IPS DF 6.9 (cell line): Measurements from ENCODE around the gene MTAP.

Experiments
- DNase-seq: peaks from one replicate; pipeline ENCODE4 v3.0.0-alpha.2; 2013; ENCODE audit warnings: low read depth, low spot score
- H3K27ac ChIP-seq: one replicate; pipeline ENCODE4 v1.5.1; 2013; ENCODE audit warnings: low read length, control low read depth
- H3K27me3 ChIP-seq: 2 replicates; pipeline ENCODE4 v1.6.1; 2013; ENCODE audit warnings: mild to moderate bottlenecking, low read length; ENCODE audit not compliant: control insufficient read depth, insufficient read depth
- H3K36me3 ChIP-seq: 2 replicates; pipeline ENCODE4 v1.6.1; 2013; ENCODE audit warnings: low read length; ENCODE audit not compliant: control insufficient read depth, insufficient read depth
- H3K4me1 ChIP-seq: 2 replicates; pipeline ENCODE4 v1.6.1; 2013; ENCODE audit warnings: low read length; ENCODE audit not compliant: control insufficient read depth, insufficient read depth
- H3K4me3 ChIP-seq: 2 replicates; pipeline ENCODE4 v1.5.1; 2013; ENCODE audit warnings: mild to moderate bottlenecking, low read length
- H3K9me3 ChIP-seq: 2 replicates; pipeline ENCODE4 v1.6.1; 2013; ENCODE audit warnings: low read length, inconsistent platforms; ENCODE audit not compliant: control insufficient read depth, insufficient read depth
- WGBS: extraction: QIAGEN DNeasy Blood & Tissue Kit; methylation state at CpG from one replicate; pipeline ENCODE4 v1.1.7; 2013; ENCODE audit warnings: mixed read lengths, missing lambda C conversion rate; ENCODE audit not compliant: insufficient read length, insufficient coverage; 5-methylcytosine and 5-hydroxymethylcytosine counted together

Gene MTAP

DNA sequence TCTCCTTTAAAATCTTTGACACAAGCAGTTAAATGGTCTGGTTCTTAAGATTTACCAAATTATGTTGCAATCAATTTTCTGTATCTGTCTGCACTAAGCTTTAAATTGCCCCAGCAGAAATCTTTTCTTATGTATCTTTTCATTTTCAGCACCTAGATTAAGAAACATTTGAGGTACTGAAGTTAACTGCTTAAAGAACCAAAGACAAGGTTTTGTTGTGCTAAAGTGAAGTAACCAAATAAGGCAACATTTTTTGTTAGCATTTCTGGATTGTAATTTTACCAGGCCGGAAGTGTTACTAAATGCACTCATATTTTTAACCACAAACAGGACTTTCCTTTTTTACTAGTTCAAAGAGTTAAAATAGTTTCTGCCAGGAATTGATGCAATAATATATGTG, 24.1 kb upstream of the MTAP start:
- no peaks in the 10 kb centered on the region for H3K9me3 ChIP-seq
- no peak for DNase-seq
- no peak overlapping the region for H3K4me3 ChIP-seq
- no CpG with 5 or more reads among the region's 1 CpG for WGBS
- peaks cover 2% of the 10 kb centered on the region; the same call in 1 of the 2 replicates for H3K27me3 ChIP-seq
- H3K27ac ChIP-seq, result no peak overlapping the region
- no peaks in the 10 kb centered on the region for H3K4me1 ChIP-seq
- H3K36me3 ChIP-seq, result no peaks in the 10 kb centered on the region

DNA sequence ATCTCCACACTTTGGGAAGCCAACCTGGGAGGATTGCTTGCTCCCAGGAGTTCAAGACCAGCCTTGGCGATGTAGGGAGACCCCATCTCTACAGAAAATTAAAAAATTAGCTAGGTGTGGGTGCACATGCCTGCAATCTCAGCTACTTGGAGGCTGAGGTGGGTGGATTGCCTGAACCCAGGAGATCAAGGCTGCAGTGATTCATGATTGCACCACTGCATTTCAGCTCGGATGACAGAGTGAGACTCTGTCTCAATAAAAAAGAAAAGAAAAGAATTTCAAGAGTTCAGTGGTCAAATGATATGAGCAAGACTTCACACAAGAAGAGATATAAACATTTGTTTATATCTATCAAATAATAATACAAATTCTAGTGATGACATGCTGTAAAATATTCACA, 23.0 kb upstream of the MTAP start:
- no peaks in the 10 kb centered on the region for H3K9me3 ChIP-seq
- H3K36me3 ChIP-seq, result no peaks in the 10 kb centered on the region
- no CpG with 5 or more reads among the region's 2 CpGs for WGBS
- peaks cover 2% of the 10 kb centered on the region; the same call in 1 of the 2 replicates for H3K27me3 ChIP-seq
- no peak for DNase-seq
- no peaks in the 10 kb centered on the region for H3K4me1 ChIP-seq
- no peak overlapping the region for H3K4me3 ChIP-seq
- H3K27ac ChIP-seq, result no peak overlapping the region

- no CpG with 5 or more reads among the region's 2 CpGs for WGBS
- Histone ChIP-seq H3K27me3 (no peaks in the 10 kb centered on the region), H3K36me3 (no peaks in the 10 kb centered on the region), H3K4me1 (no peaks in the 10 kb centered on the region), H3K9me3 (no peaks in the 10 kb centered on the region), H3K27ac (no peak overlapping the region), H3K4me3 (no peak overlapping the region)
- no peak for DNase-seq
Observed at GRCh38 chr9:21781656-21782055, 20.8 kb upstream of the MTAP start.

GRCh38 chr9:21782205-21782604, 20.2 kb upstream of the MTAP start:
- Histone ChIP-seq H3K27me3 (no peaks in the 10 kb centered on the region), H3K4me3 (no peak overlapping the region), H3K9me3 (no peaks in the 10 kb centered on the region), H3K27ac (no peak overlapping the region), H3K4me1 (no peaks in the 10 kb centered on the region), H3K36me3 (no peaks in the 10 kb centered on the region)
- WGBS, result no CpG with 5 or more reads among the region's 2 CpGs
- DNase-seq, result no peak

GRCh38 chr9:21788752-21789151, 13.7 kb upstream of the MTAP start:
- H3K27me3 ChIP-seq, result no peaks in the 10 kb centered on the region
- DNase-seq, result no peak
- no peaks in the 10 kb centered on the region for H3K36me3 ChIP-seq
- H3K27ac ChIP-seq, result no peak overlapping the region
- H3K4me3 ChIP-seq, result no peak overlapping the region
- no CpG with 5 or more reads among the region's 6 CpGs for WGBS
- no peaks in the 10 kb centered on the region for H3K9me3 ChIP-seq
- no peaks in the 10 kb centered on the region for H3K4me1 ChIP-seq

DNA sequence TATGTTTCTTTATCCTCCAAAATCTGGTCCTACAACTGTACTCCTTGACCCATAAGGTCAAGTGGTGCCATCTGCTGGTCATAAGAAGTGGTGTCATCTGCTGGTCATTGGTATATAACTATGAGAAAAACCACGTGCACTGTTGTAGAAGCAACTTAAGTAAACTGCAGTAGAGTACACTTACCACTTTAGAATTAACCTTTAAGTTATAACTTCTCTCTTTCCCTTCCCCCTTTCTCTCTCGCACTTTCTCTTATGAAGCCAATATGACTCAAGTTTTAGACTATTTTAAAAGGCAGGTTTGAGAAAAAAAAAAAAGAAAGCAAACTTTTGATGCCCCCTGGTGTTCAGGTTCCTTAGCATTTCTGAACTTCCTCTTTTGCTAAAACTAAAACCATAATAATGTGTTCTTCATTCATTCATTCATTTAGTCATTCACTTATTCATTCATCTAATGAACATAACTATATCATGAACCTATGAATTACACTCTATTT, 12.8 kb upstream of the MTAP start:
- no peak overlapping the region for H3K27ac ChIP-seq
- H3K9me3 ChIP-seq, result no peaks in the 10 kb centered on the region
- H3K36me3 ChIP-seq, result no peaks in the 10 kb centered on the region
- no peaks in the 10 kb centered on the region for H3K4me1 ChIP-seq
- H3K4me3 ChIP-seq, result no peak overlapping the region
- no CpG with 5 or more reads among the region's 2 CpGs for WGBS
- H3K27me3 ChIP-seq, result no peaks in the 10 kb centered on the region
- DNase-seq, result peak; percentile 47

GRCh38 chr9:21795483-21795882, 7.0 kb upstream of the MTAP start:
- Histone ChIP-seq H3K36me3 (no peaks in the 10 kb centered on the region), H3K4me1 (no peaks in the 10 kb centered on the region), H3K9me3 (no peaks in the 10 kb centered on the region), H3K27ac (no peak overlapping the region), H3K4me3 (no peak overlapping the region), H3K27me3 (no peaks in the 10 kb centered on the region)
- no CpG with 5 or more reads among the region's 2 CpGs for WGBS
- no peak for DNase-seq

GRCh38 chr9:21796768-21797167, 5.7 kb upstream of the MTAP start:
- no peaks in the 10 kb centered on the region for H3K27me3 ChIP-seq
- DNase-seq, result no peak
- no peak overlapping the region for H3K27ac ChIP-seq
- WGBS, result no CpG with 5 or more reads among the region's 3 CpGs
- H3K9me3 ChIP-seq, result no peaks in the 10 kb centered on the region
- H3K4me1 ChIP-seq, result no peaks in the 10 kb centered on the region
- H3K4me3 ChIP-seq, result no peak overlapping the region
- H3K36me3 ChIP-seq, result no peaks in the 10 kb centered on the region

DNA sequence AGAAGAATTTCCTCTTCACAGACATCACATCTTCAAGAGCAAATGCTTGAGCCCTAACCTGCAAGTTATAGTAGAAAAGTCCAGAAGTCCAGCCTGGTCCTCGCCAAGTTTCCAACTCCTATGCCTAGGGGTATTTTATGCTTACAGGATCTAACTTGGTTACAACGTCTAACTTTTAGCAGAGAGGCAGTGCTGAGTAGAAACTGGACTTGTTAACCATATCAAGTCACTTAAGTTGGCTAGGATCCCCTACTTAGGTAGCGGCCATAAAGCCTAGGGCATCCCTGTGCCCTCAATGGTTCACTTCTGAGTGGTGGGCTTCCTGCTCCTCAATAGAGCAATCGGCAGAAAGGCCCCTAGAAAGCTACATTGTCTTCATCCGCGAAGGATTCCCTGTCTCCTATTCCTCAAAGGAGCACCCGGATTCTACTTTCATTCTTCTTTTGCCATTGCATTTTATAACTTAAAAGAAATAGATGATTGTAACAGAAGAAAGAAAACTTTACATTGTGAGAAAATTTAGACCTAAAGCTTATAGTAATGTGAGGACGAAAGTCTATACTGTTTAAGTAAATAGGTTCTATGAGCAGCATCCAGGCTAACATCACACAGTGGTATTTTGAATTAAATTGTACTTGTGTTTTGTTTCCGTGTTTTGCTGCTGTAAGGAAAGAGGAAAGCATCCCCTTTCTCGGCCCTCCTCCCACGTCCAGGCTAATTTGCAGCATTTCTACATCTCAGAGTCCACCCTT, 1.3 kb upstream of the MTAP start:
- Histone ChIP-seq H3K9me3 (no peaks in the 10 kb centered on the region), H3K27ac (no peak overlapping the region), H3K4me1 (peaks cover 2% of the 10 kb centered on the region; the same call in 1 of the 2 replicates), H3K36me3 (no peaks in the 10 kb centered on the region; the same call in 1 of the 2 replicates), H3K4me3 (peak overlapping the region; percentile 99; the same call in 1 of the 2 replicates), H3K27me3 (no peaks in the 10 kb centered on the region)
- DNase-seq, result no peak
- WGBS, result no CpG with 5 or more reads among the region's 11 CpGs

DNA sequence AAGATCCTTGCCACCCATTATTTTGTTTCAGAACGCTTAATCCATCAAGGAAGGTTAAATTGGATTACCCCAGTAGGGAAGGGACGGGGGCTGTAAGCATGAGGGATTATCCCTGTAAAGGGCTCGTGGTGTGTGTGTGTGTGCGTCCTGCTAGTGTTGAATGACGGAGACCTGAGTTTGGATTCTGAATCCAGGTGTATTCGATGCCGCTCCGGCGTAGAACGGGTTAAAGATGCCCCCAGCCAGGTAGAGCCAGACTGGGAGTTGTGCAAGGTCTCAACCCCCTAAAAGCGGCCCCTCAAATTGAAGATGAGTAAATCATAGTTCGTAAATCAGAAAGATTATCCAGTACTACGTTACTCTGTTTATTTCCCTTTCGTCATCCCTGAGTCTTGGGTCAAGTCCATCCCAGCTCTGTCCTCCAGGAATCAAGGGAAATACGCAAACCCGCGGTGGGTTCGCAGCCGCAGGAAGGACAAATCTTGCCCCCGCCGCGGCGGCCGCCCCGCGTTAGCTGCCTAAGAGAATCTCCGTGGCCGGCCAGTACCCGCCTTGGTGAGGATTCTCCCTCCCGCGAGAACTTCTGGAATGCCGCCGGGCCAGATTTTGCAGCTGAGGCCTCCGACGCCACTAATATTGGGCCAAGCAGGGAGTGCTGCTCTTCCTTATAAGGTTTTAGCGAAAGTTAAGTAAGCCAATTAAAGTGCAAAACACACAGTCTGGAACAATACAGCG, 586 bp upstream of the MTAP start:
- H3K4me3 ChIP-seq, result peak overlapping the region; percentile 99; the same call in 1 of the 2 replicates
- H3K27ac ChIP-seq, result no peak overlapping the region
- H3K4me1 ChIP-seq, result peaks cover 2% of the 10 kb centered on the region; the same call in 1 of the 2 replicates
- no peak for DNase-seq
- no CpG with 5 or more reads among the region's 37 CpGs for WGBS
- no peaks in the 10 kb centered on the region; the same call in 1 of the 2 replicates for H3K36me3 ChIP-seq
- no peaks in the 10 kb centered on the region for H3K27me3 ChIP-seq
- no peaks in the 10 kb centered on the region for H3K9me3 ChIP-seq
